Mucosa of descending colon (tissue), 3 donors: ENCODE data around the gene HDAC7. TPM values are rescaled to one million over a fixed set of nuclear protein-coding genes. Genes with fewer than 3 reads are reported as not detected.

Source experiments
- ATAC-seq: fragments of 200-7000 bp; cut with Tn5 transposase; one replicate; pipeline ENCODE4 v1.9.1; 2020; ENCODE audit warnings: mild to moderate bottlenecking, moderate library complexity
- DNase-seq, 3 donors: peaks; one replicate each; pipeline ENCODE4 v3.0.0-alpha.2; 2020
- H3K36me3 ChIP-seq: fragments of 200-600 bp; one replicate; pipeline ENCODE4 v1.8.0; 2021; ENCODE audit warnings: low read depth, mild to moderate bottlenecking
- H3K4me1 ChIP-seq: fragments of 200-600 bp; one replicate; pipeline ENCODE4 v1.8.0; 2021; ENCODE audit warnings: low read depth, mild to moderate bottlenecking
- H3K4me3 ChIP-seq: fragments of 200-600 bp; one replicate; pipeline ENCODE4 v1.8.0; 2021; ENCODE audit warnings: mild to moderate bottlenecking
- H3K9me3 ChIP-seq: fragments of 200-600 bp; one replicate; pipeline ENCODE4 v1.8.0; 2021; ENCODE audit warnings: mild to moderate bottlenecking
- CTCF ChIP-seq: fragments of 200-600 bp; IDR thresholded peaks from one replicate; pipeline ENCODE4 v1.8.0; 2022; ENCODE audit warnings: antibody characterized with exemption, mild to moderate bottlenecking
- intact Hi-C, 2 donors: fragments of 100-400 bp; cut with DNase I in 1 of 2; cut with micrococcal nuclease in 1 of 2; formaldehyde crosslinking; loops; one replicate each; pipeline versions ENCODE4 v1.11.0 to v1.11.1; 2022; cut with DNase I, micrococcal nuclease
- total RNA-seq, 3 donors: library from RNA; stranded (reverse); fragmentation: NEBNext Ultra II Directional in 2 of 3; extraction: Animal tissue kit (Norgen Biotek cat#: 25700) in 2 of 3; gene quantifications; one replicate each; pipeline versions ENCODE4 v1.2.1 to v1.2.4, GENCODE V29; 2021 to 2023
- donor health status: DM: no; HTN: no; CAD: no; lungs with moderate emphysema.
- donor health status: DM: no; HTN: no; CAD: no.
- donor health status: DM: no; HTN: yes; CAD: no.

HDAC7 gene
- total RNA-seq, 3 donors from 2014 or later, result 19.5 to 67.4 (median 33.2) TPM

DNA sequence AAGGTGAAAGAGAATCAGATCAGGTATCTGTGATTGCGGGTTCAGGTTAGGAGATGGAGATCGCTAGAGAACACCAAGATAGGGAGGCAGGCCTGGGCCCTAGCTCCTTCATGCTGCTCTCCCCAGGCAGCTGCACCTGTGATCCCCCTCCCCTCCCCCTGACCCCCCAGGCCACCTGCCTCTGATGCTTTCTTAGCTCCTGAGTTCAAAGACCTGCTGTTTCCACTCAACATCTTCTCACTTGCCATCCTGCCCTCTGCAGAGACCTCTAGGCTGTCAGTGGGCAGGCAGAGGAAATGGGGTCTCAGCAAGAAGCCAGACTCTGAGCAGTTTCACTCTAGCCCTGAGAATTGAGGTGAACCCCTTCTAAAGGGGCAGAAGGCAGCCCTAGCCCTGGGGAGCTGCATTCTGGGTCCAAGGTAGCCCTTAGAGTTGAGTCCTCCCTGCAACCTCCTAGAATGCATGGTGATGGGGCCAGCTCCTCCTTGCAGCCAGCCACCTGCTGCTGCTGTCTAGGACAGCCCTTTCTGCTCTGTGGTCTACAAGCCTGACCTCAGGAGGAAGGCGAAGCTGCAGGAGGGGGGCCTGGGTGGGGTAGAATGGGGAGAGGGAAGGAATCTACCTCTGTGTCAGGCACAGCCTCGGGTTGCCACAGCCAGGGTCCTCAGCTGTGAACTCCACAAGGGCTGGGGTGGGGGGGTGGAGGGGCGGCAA lies 53.0 kb downstream of the HDAC7 start:
- ATAC-seq, result peak; percentile 21
- Histone ChIP-seq H3K4me1 (no peaks in the 10 kb centered on the region), H3K4me3 (no peak overlapping the region), H3K9me3 (no peaks in the 10 kb centered on the region), H3K36me3 (no peaks in the 10 kb centered on the region)
- intact Hi-C loops, result no loop called here
- TF ChIP-seq CTCF, result no peak
- peak in 1 of 3 donors; percentile 19 for DNase-seq

DNA sequence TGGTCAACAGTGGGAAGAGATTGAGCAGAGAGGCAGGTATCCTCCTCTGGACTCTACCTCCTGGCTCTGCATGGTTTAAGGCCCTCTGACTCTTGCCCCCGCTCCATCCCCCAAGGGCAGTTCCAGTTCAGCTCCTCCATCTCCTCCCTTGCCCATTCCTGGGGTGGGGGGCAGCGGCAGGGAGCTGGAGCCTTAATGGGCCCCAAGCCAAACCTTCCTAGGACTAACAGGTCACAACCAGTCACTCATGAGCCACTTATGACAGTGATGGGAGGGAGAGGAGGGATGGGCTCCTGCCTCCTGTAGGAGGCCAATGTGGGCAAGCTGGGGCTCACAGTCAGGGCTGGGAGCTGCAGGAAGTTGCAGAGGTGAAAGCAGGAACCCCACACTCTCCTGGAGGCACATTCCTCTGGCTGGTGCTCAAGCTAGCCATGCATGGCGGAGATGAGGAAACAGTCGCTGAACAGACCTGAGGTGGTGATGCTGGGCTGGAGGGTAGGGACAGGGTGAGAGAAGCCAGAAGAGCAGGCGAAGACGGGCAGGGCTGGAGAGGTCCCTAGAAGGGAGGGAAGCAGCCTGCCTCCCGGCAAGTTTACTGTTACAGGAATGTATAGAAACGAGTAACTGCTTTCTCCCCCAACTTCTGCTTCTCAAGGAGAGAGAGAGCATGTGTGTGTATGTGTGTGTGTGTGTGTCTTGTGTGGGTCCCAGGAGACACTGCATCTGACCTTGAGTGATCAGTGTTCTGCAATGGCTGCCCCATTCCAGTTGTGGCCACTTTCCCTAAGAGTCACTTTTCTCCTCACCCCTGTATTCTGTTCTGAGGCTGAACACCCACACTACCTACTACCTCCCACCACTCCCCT lies 56.0 kb downstream of the HDAC7 start:
- peaks cover 4% of the 10 kb centered on the region for H3K4me1 ChIP-seq
- ATAC-seq (no peak), DNase-seq (peak in 1 of 3 donors; percentile 38)
- no peaks in the 10 kb centered on the region for H3K9me3 ChIP-seq
- intact Hi-C loops, result no loop called here
- H3K36me3 ChIP-seq, result no peaks in the 10 kb centered on the region
- H3K4me3 ChIP-seq, result no peak overlapping the region
- TF ChIP-seq CTCF, result no peak

- H3K4me1 ChIP-seq, result peaks cover 11% of the 10 kb centered on the region
- intact Hi-C loops, result no loop called here
- DNase-seq (no peak), ATAC-seq (no peak)
- H3K4me3 ChIP-seq, result no peak overlapping the region
- TF ChIP-seq CTCF, result no peak
- no peaks in the 10 kb centered on the region for H3K9me3 ChIP-seq
- H3K36me3 ChIP-seq, result no peaks in the 10 kb centered on the region
These were observed 56.7 kb downstream of the HDAC7 start for GRCh38 chr12:47762850-47763465.

DNA sequence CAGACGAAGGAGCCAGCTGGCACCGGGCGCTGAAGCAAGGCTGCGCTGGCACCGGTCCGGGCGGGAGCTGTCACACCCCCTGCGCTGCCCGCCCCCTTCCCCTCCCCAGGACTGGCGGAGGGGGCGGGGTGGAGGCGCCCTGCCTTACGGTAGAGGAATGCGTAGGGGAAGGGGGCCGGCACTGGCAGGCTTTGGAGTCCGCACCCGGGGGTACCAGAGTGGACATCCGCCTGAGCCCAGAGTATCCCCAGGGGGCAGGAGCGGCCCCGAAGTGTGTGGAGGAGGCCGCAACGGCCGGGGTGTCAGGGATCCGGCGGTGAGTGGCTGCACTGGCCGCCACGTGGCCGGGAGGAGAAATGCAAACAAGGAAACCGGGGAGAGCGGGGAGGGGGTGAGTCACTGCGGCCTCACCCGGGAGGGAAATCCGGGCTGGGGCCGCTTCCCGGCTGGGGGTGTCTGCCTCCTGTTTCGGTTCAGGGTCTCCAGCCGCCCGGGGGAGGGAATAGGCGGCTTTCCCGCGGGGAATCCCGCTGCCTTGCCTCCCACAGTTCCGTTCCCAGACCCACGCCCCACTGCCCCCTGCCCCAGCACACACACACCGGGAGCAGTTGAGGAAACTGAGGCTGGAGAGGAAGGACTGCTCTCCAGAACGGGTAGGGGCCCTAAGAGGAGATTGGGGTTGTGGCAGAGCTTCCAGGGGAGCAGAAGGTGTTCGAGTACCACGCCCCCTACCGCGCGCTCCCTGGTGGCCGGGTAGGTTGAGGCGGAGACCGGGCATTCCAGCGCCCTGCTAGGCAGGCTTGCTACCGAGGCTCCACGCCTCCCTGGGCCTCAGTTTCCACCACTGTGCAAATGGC lies 60.6 kb downstream of the HDAC7 start, which contains the start of gene RAPGEF3:
Gene RAPGEF3 (minus strand): TSS at position 47 of the 857 bp plus-strand sequence. CDS start 324 bp downstream, outside the sequence.
- H3K36me3 ChIP-seq, result no peaks in the 10 kb centered on the region
- TF ChIP-seq CTCF, result peak; percentile 12
- DNase-seq, result peak; percentile 87 to 89 (median 89)
- peak; percentile 85 for ATAC-seq
- H3K9me3 ChIP-seq, result no peaks in the 10 kb centered on the region
- H3K4me3 ChIP-seq, result peak within 1 kb of the TSS; percentile 16
- intact Hi-C loops, result no loop called here
- H3K4me1 ChIP-seq, result peaks cover 32% of the 10 kb centered on the region

DNA sequence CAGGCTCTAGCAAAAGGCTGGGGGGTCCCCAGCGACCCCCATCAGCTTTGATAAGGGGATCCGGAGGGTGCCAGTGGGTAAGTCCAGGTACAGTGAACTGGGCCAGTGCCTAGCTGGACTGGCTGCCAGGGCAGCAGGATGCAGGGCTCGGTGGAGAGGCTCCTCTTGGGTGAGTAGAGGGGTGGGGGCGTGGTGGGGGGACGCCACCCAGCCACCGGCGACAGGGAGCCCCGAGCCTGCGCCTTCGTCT lies 61.2 kb downstream of the HDAC7 start:
- Histone ChIP-seq H3K4me1 (peaks cover 38% of the 10 kb centered on the region), H3K4me3 (peak overlapping the region; percentile 16), H3K9me3 (no peaks in the 10 kb centered on the region), H3K36me3 (no peaks in the 10 kb centered on the region)
- ATAC-seq, result no peak
- TF ChIP-seq CTCF, result no peak
- DNase-seq, result no peak
- intact Hi-C loops, result no loop called here
